ENCODE data around the gene SLC7A10.

SLC7A10 gene

GRCh38 chr19:33257828-33258227 lies 32.2 kb upstream of the SLC7A10 start:
- Histone ChIP-seq H3K27me3 (ENCODE audit: low read depth, low read length) (peaks cover 6% of the 10 kb centered on the region; the same call in 1 of the 2 replicates), H3K4me3 (ENCODE audit: low read length) (no peak overlapping the region), H3K79me2 (ENCODE audit: low read length) (no peaks in the 10 kb centered on the region), H3K4me2 (ENCODE audit: low read length) (no peak overlapping the region), H3K9ac (ENCODE audit: low read length) (no peak overlapping the region), H4K20me1 (ENCODE audit: insufficient read depth, low read length) (no peaks in the 10 kb centered on the region), H3K4me1 (ENCODE audit: low read length) (peaks cover 10% of the 10 kb centered on the region), H2AFZ (ENCODE audit: low read depth, low read length) (no peak overlapping the region), H3K36me3 (replicated peaks; ENCODE audit: low read depth, low read length) (no peaks in the 10 kb centered on the region), H3K9me3 (ENCODE audit: insufficient read depth, low read length) (no peaks in the 10 kb centered on the region), H3K27ac (ENCODE audit: low read length) (no peak overlapping the region)
- TF ChIP-seq EZH2phosphoT487 (IDR thresholded peaks at IDR 0.05; ENCODE audit: low read depth) = no peak
- TF ChIP-seq CTCF (IDR thresholded peaks at IDR 0.05; ENCODE audit: low read depth, low read length) = no peak

GRCh38 chr19:33256261-33256660 lies 30.6 kb upstream of the SLC7A10 start:
- Histone ChIP-seq H4K20me1 (ENCODE audit: insufficient read depth, low read length) (no peaks in the 10 kb centered on the region), H2AFZ (ENCODE audit: low read depth, low read length) (no peak overlapping the region), H3K79me2 (ENCODE audit: low read length) (no peaks in the 10 kb centered on the region), H3K27ac (ENCODE audit: low read length) (no peak overlapping the region), H3K36me3 (replicated peaks; ENCODE audit: low read depth, low read length) (no peaks in the 10 kb centered on the region), H3K4me2 (ENCODE audit: low read length) (no peak overlapping the region), H3K9me3 (ENCODE audit: insufficient read depth, low read length) (no peaks in the 10 kb centered on the region), H3K4me1 (ENCODE audit: low read length) (peaks cover 8% of the 10 kb centered on the region), H3K9ac (ENCODE audit: low read length) (no peak overlapping the region), H3K4me3 (ENCODE audit: low read length) (no peak overlapping the region), H3K27me3 (ENCODE audit: low read depth, low read length) (peaks cover 6% of the 10 kb centered on the region; the same call in 1 of the 2 replicates)
- no peak for TF ChIP-seq CTCF (IDR thresholded peaks at IDR 0.05; ENCODE audit: low read depth, low read length)
- no peak for TF ChIP-seq EZH2phosphoT487 (IDR thresholded peaks at IDR 0.05; ENCODE audit: low read depth)

GRCh38 chr19:33255781-33256180 lies 30.1 kb upstream of the SLC7A10 start:
- Histone ChIP-seq H3K9me3 (ENCODE audit: insufficient read depth, low read length) (no peaks in the 10 kb centered on the region), H3K27ac (ENCODE audit: low read length) (no peak overlapping the region), H4K20me1 (ENCODE audit: insufficient read depth, low read length) (no peaks in the 10 kb centered on the region), H3K9ac (ENCODE audit: low read length) (no peak overlapping the region), H3K4me3 (ENCODE audit: low read length) (no peak overlapping the region), H3K4me2 (ENCODE audit: low read length) (no peak overlapping the region), H3K79me2 (ENCODE audit: low read length) (no peaks in the 10 kb centered on the region), H3K27me3 (ENCODE audit: low read depth, low read length) (peaks cover 6% of the 10 kb centered on the region; the same call in 1 of the 2 replicates), H3K36me3 (replicated peaks; ENCODE audit: low read depth, low read length) (no peaks in the 10 kb centered on the region), H2AFZ (ENCODE audit: low read depth, low read length) (no peak overlapping the region), H3K4me1 (ENCODE audit: low read length) (peaks cover 4% of the 10 kb centered on the region)
- no peak for TF ChIP-seq CTCF (IDR thresholded peaks at IDR 0.05; ENCODE audit: low read depth, low read length)
- no peak for TF ChIP-seq EZH2phosphoT487 (IDR thresholded peaks at IDR 0.05; ENCODE audit: low read depth)

GRCh38 chr19:33254245-33254824 lies 28.7 kb upstream of the SLC7A10 start:
- no peaks in the 10 kb centered on the region for H3K9me3 ChIP-seq (ENCODE audit: insufficient read depth, low read length)
- H3K79me2 ChIP-seq (ENCODE audit: low read length) = no peaks in the 10 kb centered on the region
- H4K20me1 ChIP-seq (ENCODE audit: insufficient read depth, low read length) = no peaks in the 10 kb centered on the region
- no peak overlapping the region for H3K9ac ChIP-seq (ENCODE audit: low read length)
- TF ChIP-seq EZH2phosphoT487 (IDR thresholded peaks at IDR 0.05; ENCODE audit: low read depth) (no peak), CTCF (IDR thresholded peaks at IDR 0.05; ENCODE audit: low read depth, low read length) (no peak)
- no peak overlapping the region for H3K27ac ChIP-seq (ENCODE audit: low read length)
- no peak overlapping the region for H2AFZ ChIP-seq (ENCODE audit: low read depth, low read length)
- no peaks in the 10 kb centered on the region for H3K36me3 ChIP-seq (replicated peaks; ENCODE audit: low read depth, low read length)
- no peak overlapping the region for H3K4me3 ChIP-seq (ENCODE audit: low read length)
- peaks cover 6% of the 10 kb centered on the region; the same call in 1 of the 2 replicates for H3K27me3 ChIP-seq (ENCODE audit: low read depth, low read length)
- no peaks in the 10 kb centered on the region for H3K4me1 ChIP-seq (ENCODE audit: low read length)
- no peak overlapping the region for H3K4me2 ChIP-seq (ENCODE audit: low read length)

Measured in OCI-LY3 (cell line).